OCI-LY1 (cell line): ENCODE results near the gene DHRSX.
"Not testable (repeated sequence)": the region's sequence is repeated elsewhere in the genome, so short reads cannot be mapped to it uniquely, and the experiment has no call there.

Source experiments
- H2AFZ ChIP-seq: fragments of 200-600 bp; sonication (generic), shearing (Covaris generic); 2 replicates; pipeline ENCODE4 v1.6.0; 2014; ENCODE audit warnings: antibody characterized with exemption, mild to moderate bottlenecking, low read length
- H3F3A ChIP-seq: fragments of 200-600 bp; sonication (generic), shearing (Covaris generic); 2 replicates; pipeline ENCODE4 v1.6.0; 2014; ENCODE audit warnings: mild to moderate bottlenecking, antibody characterized with exemption, low read length, moderate library complexity; ENCODE audit not compliant: insufficient read depth
- H3K27ac ChIP-seq: fragments of 200-600 bp; sonication (generic); 2 replicates; pipeline ENCODE4 v1.5.1; 2014; ENCODE audit warnings: low read length, mixed run types, mild to moderate bottlenecking, low read depth; ENCODE audit not compliant: poor library complexity, severe bottlenecking
- H3K27me3 ChIP-seq: fragments of 200-600 bp; sonication (generic); 2 replicates; pipeline ENCODE4 v1.6.0; 2014; ENCODE audit warnings: antibody characterized with exemption, mild to moderate bottlenecking, low read length, moderate library complexity; ENCODE audit not compliant: insufficient read depth
- H3K36me3 ChIP-seq: fragments of 200-600 bp; sonication (generic); 2 replicates; pipeline ENCODE4 v1.6.1; 2014; ENCODE audit warnings: mild to moderate bottlenecking, antibody characterized with exemption, low read length, moderate library complexity, mixed read lengths; ENCODE audit not compliant: insufficient read depth
- H3K4me1 ChIP-seq: fragments of 200-600 bp; sonication (generic); 2 replicates; pipeline ENCODE4 v1.5.1; 2014; ENCODE audit warnings: mild to moderate bottlenecking, low read length, moderate library complexity; ENCODE audit not compliant: insufficient read depth, severe bottlenecking
- H3K4me2 ChIP-seq: fragments of 200-600 bp; sonication (generic), shearing (Covaris generic); 2 replicates; pipeline ENCODE4 v1.6.1; 2014; ENCODE audit warnings: low read length
- H3K4me3 ChIP-seq: fragments of 200-600 bp; sonication (generic); 2 replicates; pipeline ENCODE4 v1.5.1; 2014; ENCODE audit warnings: low read length, low read depth, mild to moderate bottlenecking, mixed read lengths; ENCODE audit not compliant: poor library complexity, severe bottlenecking
- H3K79me2 ChIP-seq: fragments of 200-600 bp; shearing (Covaris generic); 2 replicates; pipeline ENCODE4 v1.6.1; 2016; ENCODE audit warnings: mixed run types, low read length, mixed read lengths; ENCODE audit not compliant: insufficient read depth
- H3K9ac ChIP-seq: fragments of 200-600 bp; sonication (generic), shearing (Covaris generic); 2 replicates; pipeline ENCODE4 v1.6.1; 2014; ENCODE audit warnings: mild to moderate bottlenecking, low read length, mixed read lengths
- H3K9me2 ChIP-seq: fragments of 200-600 bp; sonication (generic), shearing (Covaris generic); 2 replicates; pipeline ENCODE4 v1.6.1; 2014; ENCODE audit warnings: low read depth, mild to moderate bottlenecking, low read length, mixed read lengths
- H3K9me3 ChIP-seq: fragments of 200-600 bp; shearing (Covaris generic); 2 replicates; pipeline ENCODE4 v1.6.1; 2014; ENCODE audit warnings: low read length, mixed read lengths
- H4K20me1 ChIP-seq: fragments of 200-600 bp; sonication (generic), shearing (Covaris generic); 2 replicates; pipeline ENCODE4 v1.6.0; 2016; ENCODE audit warnings: mild to moderate bottlenecking, low read length; ENCODE audit not compliant: insufficient read depth
- CTCF ChIP-seq: fragments of 200-600 bp; sonication (generic), shearing (Covaris generic); IDR thresholded peaks from 2 replicates; pipeline ENCODE4 v1.5.1; 2017; ENCODE audit warnings: mild to moderate bottlenecking, antibody characterized with exemption, low read length, moderate library complexity, mixed read lengths
- EZH2 ChIP-seq: fragments of 200-600 bp; sonication (generic), shearing (Covaris generic); IDR thresholded peaks from 2 replicates; pipeline ENCODE4 v1.8.0; 2017; ENCODE audit warnings: borderline replicate concordance, mixed run types, mild to moderate bottlenecking, antibody characterized with exemption, low read length, moderate library complexity, mixed read lengths

DHRSX gene

DNA sequence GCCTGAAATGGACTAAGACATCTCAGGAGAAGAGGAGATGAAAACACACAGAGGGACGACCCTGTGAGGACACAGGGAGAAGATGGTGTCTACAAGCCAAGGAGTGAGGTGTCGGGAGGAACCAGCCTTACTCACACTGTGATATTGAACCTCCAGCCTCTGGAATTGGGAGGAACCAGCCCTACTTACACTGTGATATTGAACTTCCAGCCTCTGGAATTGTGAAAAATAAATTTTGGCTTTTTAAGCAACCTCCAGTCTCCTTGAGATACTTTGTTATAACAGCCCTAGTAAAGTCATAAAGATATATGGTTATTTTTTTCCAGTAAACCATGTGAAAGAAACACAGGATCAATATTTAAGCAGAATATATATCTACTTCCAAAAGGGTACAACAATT, 76.5 kb downstream of the DHRSX start:
- H3K9ac ChIP-seq, result no peak overlapping the region
- no peaks in the 10 kb centered on the region for H4K20me1 ChIP-seq
- no peak overlapping the region for H2AFZ ChIP-seq
- no peaks in the 10 kb centered on the region for H3F3A ChIP-seq
- no peak overlapping the region for H3K4me2 ChIP-seq
- peaks cover 47% of the 10 kb centered on the region for H3K36me3 ChIP-seq
- H3K9me3 ChIP-seq, result no peaks in the 10 kb centered on the region
- no peak overlapping the region for H3K27ac ChIP-seq
- H3K4me3 ChIP-seq, result no peak overlapping the region
- H3K79me2 ChIP-seq, result no peaks in the 10 kb centered on the region
- H3K4me1 ChIP-seq, result no peaks in the 10 kb centered on the region
- no peaks in the 10 kb centered on the region for H3K27me3 ChIP-seq
- H3K9me2 ChIP-seq, result no peaks in the 10 kb centered on the region
- TF ChIP-seq EZH2 (no peak), CTCF (no peak)

- Histone ChIP-seq H3K4me3 (no peak overlapping the region), H3K27ac (no peak overlapping the region), H3K79me2 (no peaks in the 10 kb centered on the region), H3K4me1 (no peaks in the 10 kb centered on the region), H2AFZ (no peak overlapping the region), H3F3A (no peaks in the 10 kb centered on the region), H3K36me3 (peaks cover 50% of the 10 kb centered on the region), H3K4me2 (no peak overlapping the region), H4K20me1 (no peaks in the 10 kb centered on the region), H3K27me3 (no peaks in the 10 kb centered on the region), H3K9ac (no peak overlapping the region), H3K9me2 (no peaks in the 10 kb centered on the region), H3K9me3 (no peaks in the 10 kb centered on the region)
- no peak for TF ChIP-seq CTCF
- no peak for TF ChIP-seq EZH2
These were observed 76.9 kb downstream of the DHRSX start for GRCh38 chrX:2423899-2424298.

- Histone ChIP-seq H3K27ac (no peak overlapping the region), H3K9ac (no peak overlapping the region), H3K27me3 (no peaks in the 10 kb centered on the region), H3K79me2 (no peaks in the 10 kb centered on the region), H3K4me1 (no peaks in the 10 kb centered on the region), H3K9me3 (no peaks in the 10 kb centered on the region), H3K4me3 (no peak overlapping the region), H3F3A (no peaks in the 10 kb centered on the region), H3K9me2 (no peaks in the 10 kb centered on the region), H4K20me1 (no peaks in the 10 kb centered on the region), H2AFZ (no peak overlapping the region), H3K36me3 (peaks cover 52% of the 10 kb centered on the region), H3K4me2 (no peak overlapping the region)
- TF ChIP-seq EZH2 (no peak), CTCF (no peak)
These were observed 77.5 kb downstream of the DHRSX start for GRCh38 chrX:2423282-2423681.

- H3K79me2 ChIP-seq, H3K4me2 ChIP-seq, H2AFZ ChIP-seq, H3K27ac ChIP-seq, H3K27me3 ChIP-seq, H3K9me3 ChIP-seq, H3F3A ChIP-seq, H3K4me3 ChIP-seq, H4K20me1 ChIP-seq, H3K4me1 ChIP-seq, H3K9me2 ChIP-seq, H3K9ac ChIP-seq: not testable (repeated sequence)
- peaks cover 28% of the 10 kb centered on the region for H3K36me3 ChIP-seq
These were observed 81.4 kb downstream of the DHRSX start for GRCh38 chrX:2419418-2419817.
